K562 (cell line): ENCODE measurements around the gene H2AZ2. TPM values are rescaled to one million over a fixed set of nuclear protein-coding genes. Genes with fewer than 3 reads are reported as not detected.

Experiments used
- ATF1 ChIP-seq, 2 experiments: fragments of 450-650 bp in 1 of 2; IDR thresholded peaks; 2 replicates each; pipeline ENCODE4 v1.6.1; 2016; ENCODE audit warnings: missing compliant biosample characterization in 1 of 2, missing genetic modification characterization in 1 of 2
- ATF7 ChIP-seq: fragments of 450-650 bp; IDR thresholded peaks from 2 replicates; pipeline ENCODE4 v1.7.1; 2014; ENCODE audit warnings: mild to moderate bottlenecking, moderate library complexity
- BCL6 ChIP-seq: fragments of 250-450 bp; sonication (Bioruptor Pico); IDR thresholded peaks from 2 replicates; pipeline ENCODE4 v1.4.0; 2020
- CREBBP ChIP-seq: IDR thresholded peaks from one replicate; pipeline ENCODE4 v1.6.1; 2012; ENCODE audit warnings: low read depth, mild to moderate bottlenecking, control low read depth, inconsistent platforms, low read length
- FOXA3 ChIP-seq, 2 experiments: fragments of 450-650 bp in 1 of 2; sonication (generic) in 1 of 2; formaldehyde crosslinking; IDR thresholded peaks in 1 of 2; conservative IDR thresholded peaks in 1 of 2; 2 replicates each; pipeline versions ENCODE4 v1.4.0 to v1.8.0; 2020 to 2022; ENCODE audit warnings: mild to moderate bottlenecking in 2 of 2, missing genetic modification reagents in 1 of 2
- HEY1 ChIP-seq: fragments of 250-450 bp; sonication (Bioruptor Pico); IDR thresholded peaks from 2 replicates; pipeline ENCODE4 v1.5.0; 2020; ENCODE audit warnings: mild to moderate bottlenecking, moderate library complexity, borderline replicate concordance
- MEIS2 ChIP-seq: fragments of 450-650 bp; IDR thresholded peaks from 2 replicates; pipeline ENCODE4 v1.6.1; 2014; ENCODE audit warnings: mild to moderate bottlenecking; ENCODE audit not compliant: partially characterized antibody
- MXI1 ChIP-seq: IDR thresholded peaks from 2 replicates; pipeline ENCODE4 v1.6.1; 2011; ENCODE audit warnings: low read depth, mild to moderate bottlenecking, improper control_type of control experiment, low read length
- NFIC ChIP-seq: fragments of 450-650 bp; IDR thresholded peaks from 2 replicates; pipeline ENCODE4 v1.6.1; 2017; ENCODE audit warnings: mild to moderate bottlenecking, inconsistent platforms
- POLR2A ChIP-seq: fragments of 450-650 bp; conservative IDR thresholded peaks from 2 replicates; pipeline ENCODE4 v1.6.1; 2016
- RBFOX2 ChIP-seq: fragments of 200-400 bp; formaldehyde crosslinking; IDR thresholded peaks from 2 replicates; pipeline ENCODE4 v1.6.1; 2017; ENCODE audit warnings: low read depth, mild to moderate bottlenecking, low read length, moderate library complexity
- SUPT5H ChIP-seq: fragments of 450-650 bp; IDR thresholded peaks from 2 replicates; pipeline ENCODE4 v1.6.1; 2016
- TFAP4 ChIP-seq: sonication (generic); formaldehyde crosslinking; IDR thresholded peaks from 2 replicates; pipeline ENCODE4 v1.8.0; 2022; ENCODE audit warnings: missing genetic modification reagents, mild to moderate bottlenecking, moderate library complexity, borderline replicate concordance
- THRB ChIP-seq: fragments of 450-650 bp; formaldehyde crosslinking; conservative IDR thresholded peaks from 2 replicates; pipeline ENCODE4 v1.4.0; 2022; ENCODE audit warnings: mild to moderate bottlenecking, missing genetic modification characterization
- YBX1 ChIP-seq: fragments of 450-650 bp; IDR thresholded peaks from 2 replicates; pipeline ENCODE4 v1.7.1; 2016; ENCODE audit warnings: mild to moderate bottlenecking
- ZFX ChIP-seq: sonication (generic); formaldehyde crosslinking; IDR thresholded peaks from 2 replicates; pipeline ENCODE4 v1.8.0; 2022; ENCODE audit warnings: mild to moderate bottlenecking, missing genetic modification reagents, moderate library complexity
- ZNF24 ChIP-seq: fragments of 450-650 bp; IDR thresholded peaks from 2 replicates; pipeline ENCODE4 v1.6.1; 2016
- ZNF766 ChIP-seq: fragments of 200-800 bp; sonication (Bioruptor generic); conservative IDR thresholded peaks from 2 replicates; pipeline ENCODE4 v1.6.1; 2016; ENCODE audit warnings: missing genetic modification characterization, missing compliant biosample characterization
- polyA plus RNA-seq, 8 experiments: library from polyadenylated mRNA; depleted of rRNA in 4 of 8; stranded (reverse) in 5 of 8; unstranded in 3 of 8; fragments of >200 nt; fragmentation: Nextera tagmentation in 2 of 8; fragmentation: Illumina TruSeq in 1 of 8; extraction: Ambion mirVana in 2 of 8; extraction: Trizol in 1 of 8; gene quantifications; 2 replicates each; pipeline versions ENCODE4 v1.2.1 to v1.2.3, GENCODE V29; 2011 to 2014; ENCODE audit warnings: inconsistent platforms in 1 of 8, missing spikeins in 1 of 8
- total RNA-seq, 7 experiments: library from RNA; depleted of rRNA in 6 of 7; stranded (reverse); fragments of >200 nt in 6 of 7; fragmentation: Illumina TruSeq in 2 of 7; extraction: Trizol in 2 of 7; gene quantifications; 2 replicates each; pipeline versions ENCODE4 v1.2.1 to v1.2.3, GENCODE V29; 2011 to 2021; ENCODE audit warnings: low replicate concordance in 1 of 7
- TF ChIP-seq, protein P1 (sequence below): fragments of 450-650 bp; formaldehyde crosslinking; IDR thresholded peaks from 2 replicates; pipeline ENCODE4 v1.4.0; 2020; ENCODE audit warnings: mild to moderate bottlenecking, moderate library complexity
- TF ChIP-seq, protein P2 (sequence below): fragments of 450-650 bp; formaldehyde crosslinking; IDR thresholded peaks from 2 replicates; pipeline ENCODE4 v1.4.0; 2020; ENCODE audit warnings: mild to moderate bottlenecking, mixed read lengths

H2AZ2 gene
- total and polyA plus RNA-seq, 9 of the 15 experiments (the other 6 are each of a cell fraction or from before 2014, with no cell fraction given) = 105 to 382 (median 286) TPM

DNA sequence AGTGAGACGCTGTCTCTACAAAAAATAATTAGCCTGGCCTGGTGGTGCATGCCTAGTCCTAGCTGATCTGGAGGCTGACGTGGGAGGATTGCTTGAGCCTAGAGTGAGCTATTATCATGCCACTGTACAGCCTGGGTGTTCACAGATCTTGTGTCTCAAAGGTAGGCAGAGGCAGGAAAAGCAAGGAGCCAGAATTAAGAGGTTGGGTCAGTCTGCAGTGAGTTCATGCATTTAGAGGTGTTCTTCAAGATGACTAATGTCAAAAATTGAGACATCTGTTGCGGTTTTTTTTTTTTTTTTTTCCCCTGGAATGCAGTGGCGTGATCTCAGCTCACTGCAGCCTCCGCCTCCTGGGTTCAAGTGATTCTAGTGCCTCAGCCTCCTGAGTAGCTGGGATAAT is 46.0 kb downstream of the H2AZ2 start (continued):
- TF ChIP-seq MXI1 = no peak
- no peak for TF ChIP-seq CREBBP
- TF ChIP-seq ZNF24 = no peak
- no peak for TF ChIP-seq ZNF766
- no peak for TF ChIP-seq ATF7
- TF ChIP-seq SUPT5H = peak; percentile 51
- TF ChIP-seq BCL6 = no peak
- no peak for TF ChIP-seq MEIS2
- TF ChIP-seq NFIC = no peak
- TF ChIP-seq TFAP4 (CRISPR knock-in tag) = no peak
- TF ChIP-seq, protein P1, sequence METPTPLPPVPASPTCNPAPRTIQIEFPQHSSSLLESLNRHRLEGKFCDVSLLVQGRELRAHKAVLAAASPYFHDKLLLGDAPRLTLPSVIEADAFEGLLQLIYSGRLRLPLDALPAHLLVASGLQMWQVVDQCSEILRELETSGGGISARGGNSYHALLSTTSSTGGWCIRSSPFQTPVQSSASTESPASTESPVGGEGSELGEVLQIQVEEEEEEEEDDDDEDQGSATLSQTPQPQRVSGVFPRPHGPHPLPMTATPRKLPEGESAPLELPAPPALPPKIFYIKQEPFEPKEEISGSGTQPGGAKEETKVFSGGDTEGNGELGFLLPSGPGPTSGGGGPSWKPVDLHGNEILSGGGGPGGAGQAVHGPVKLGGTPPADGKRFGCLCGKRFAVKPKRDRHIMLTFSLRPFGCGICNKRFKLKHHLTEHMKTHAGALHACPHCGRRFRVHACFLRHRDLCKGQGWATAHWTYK = no peak
- peak; percentile 24; the same call in 1 of the 2 replicates for TF ChIP-seq POLR2A
- TF ChIP-seq YBX1 = no peak
- TF ChIP-seq THRB (CRISPR knock-in tag) = 0 out of 2 replicates have a peak, but pooled peaks have one; percentile 18
- TF ChIP-seq ATF1 (CRISPR knock-in tag; IDR thresholded peaks at IDR 0.05) = no peak
- no peak for TF ChIP-seq ATF1 (tag; IDR thresholded peaks at IDR 0.05)
- TF ChIP-seq FOXA3 (CRISPR knock-in tag; conservative IDR thresholded peaks at IDR 0.05 in 1 of 2, IDR thresholded peaks at IDR 0.05 in 1 of 2) = no peak
- no peak for TF ChIP-seq HEY1 (CRISPR knock-in tag)
- peak; percentile 17; the same call in 1 of the 2 replicates for TF ChIP-seq RBFOX2
- TF ChIP-seq ZFX (CRISPR knock-in tag) = no peak
- TF ChIP-seq, protein P2, sequence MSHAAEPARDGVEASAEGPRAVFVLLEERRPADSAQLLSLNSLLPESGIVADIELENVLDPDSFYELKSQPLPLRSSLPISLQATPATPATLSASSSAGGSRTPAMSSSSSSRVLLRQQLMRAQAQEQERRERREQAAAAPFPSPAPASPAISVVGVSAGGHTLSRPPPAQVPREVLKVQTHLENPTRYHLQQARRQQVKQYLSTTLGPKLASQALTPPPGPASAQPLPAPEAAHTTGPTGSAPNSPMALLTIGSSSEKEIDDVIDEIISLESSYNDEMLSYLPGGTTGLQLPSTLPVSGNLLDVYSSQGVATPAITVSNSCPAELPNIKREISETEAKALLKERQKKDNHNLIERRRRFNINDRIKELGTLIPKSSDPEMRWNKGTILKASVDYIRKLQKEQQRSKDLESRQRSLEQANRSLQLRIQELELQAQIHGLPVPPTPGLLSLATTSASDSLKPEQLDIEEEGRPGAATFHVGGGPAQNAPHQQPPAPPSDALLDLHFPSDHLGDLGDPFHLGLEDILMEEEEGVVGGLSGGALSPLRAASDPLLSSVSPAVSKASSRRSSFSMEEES (CRISPR knock-in tag) = no peak
